Right lobe of liver (tissue), 4 donors: ENCODE measurements around the gene NEUROG1.

Source experiments
- POLR2A ChIP-seq: fragments of 450-650 bp; IDR thresholded peaks from one replicate; pipeline ENCODE4 v1.6.1; 2017; ENCODE audit warnings: antibody characterized with exemption, mild to moderate bottlenecking
- TF ChIP-seq, protein P1 (sequence below), 4 donors: fragments of 200-600 bp in 3 of 4; fragments of 450-650 bp in 1 of 4; IDR thresholded peaks; one replicate each; pipeline versions ENCODE4 v1.5.1 to v1.8.0; 2016 to 2022; ENCODE audit warnings: antibody characterized with exemption in 4 of 4, mild to moderate bottlenecking in 2 of 4
- donor health status: DM: no; HTN: no; CAD: no.
- donor health status: DM: no; HTN: no; CAD: no.
- donor health status: DM: no; HTN: yes; CAD: no.

- TF ChIP-seq, protein P1, sequence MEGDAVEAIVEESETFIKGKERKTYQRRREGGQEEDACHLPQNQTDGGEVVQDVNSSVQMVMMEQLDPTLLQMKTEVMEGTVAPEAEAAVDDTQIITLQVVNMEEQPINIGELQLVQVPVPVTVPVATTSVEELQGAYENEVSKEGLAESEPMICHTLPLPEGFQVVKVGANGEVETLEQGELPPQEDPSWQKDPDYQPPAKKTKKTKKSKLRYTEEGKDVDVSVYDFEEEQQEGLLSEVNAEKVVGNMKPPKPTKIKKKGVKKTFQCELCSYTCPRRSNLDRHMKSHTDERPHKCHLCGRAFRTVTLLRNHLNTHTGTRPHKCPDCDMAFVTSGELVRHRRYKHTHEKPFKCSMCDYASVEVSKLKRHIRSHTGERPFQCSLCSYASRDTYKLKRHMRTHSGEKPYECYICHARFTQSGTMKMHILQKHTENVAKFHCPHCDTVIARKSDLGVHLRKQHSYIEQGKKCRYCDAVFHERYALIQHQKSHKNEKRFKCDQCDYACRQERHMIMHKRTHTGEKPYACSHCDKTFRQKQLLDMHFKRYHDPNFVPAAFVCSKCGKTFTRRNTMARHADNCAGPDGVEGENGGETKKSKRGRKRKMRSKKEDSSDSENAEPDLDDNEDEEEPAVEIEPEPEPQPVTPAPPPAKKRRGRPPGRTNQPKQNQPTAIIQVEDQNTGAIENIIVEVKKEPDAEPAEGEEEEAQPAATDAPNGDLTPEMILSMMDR (IDR thresholded peaks at IDR 0.05), result no peak
- TF ChIP-seq POLR2A, result no peak
These were observed 45.3 kb downstream of the NEUROG1 start for GRCh38 chr5:135490245-135491037.
